Large intestine (tissue), 3 donors: ENCODE measurements around the gene POLR3H. TPM values are rescaled to one million over a fixed set of nuclear protein-coding genes. Genes with fewer than 3 reads are reported as not detected.
A peak's percentile ranks its signal among the peaks of the same experiment; 100 is the strongest.
"Not testable (repeated sequence)": the region's sequence is repeated elsewhere in the genome, so short reads cannot be mapped to it uniquely, and the experiment has no call there.

Experiments
- DNase-seq, 2 donors: peaks; one replicate each; pipeline versions ENCODE4 v3.0.0 to v3.0.0-alpha.2; 2013
- H3K27ac ChIP-seq: one replicate; pipeline ENCODE4 v1.5.1; 2013; ENCODE audit warnings: low read length
- H3K27me3 ChIP-seq: 2 replicates; pipeline ENCODE4 v1.6.1; 2013; ENCODE audit warnings: low read length; ENCODE audit not compliant: control insufficient read depth, insufficient read depth
- H3K36me3 ChIP-seq: 2 replicates; pipeline ENCODE4 v1.6.1; 2013; ENCODE audit warnings: low read length; ENCODE audit not compliant: control insufficient read depth, insufficient read depth
- H3K4me1 ChIP-seq: one replicate; pipeline ENCODE4 v1.6.1; 2013; ENCODE audit warnings: low read length; ENCODE audit not compliant: control insufficient read depth, insufficient read depth
- H3K4me3 ChIP-seq: one replicate; pipeline ENCODE4 v1.5.1; 2013; ENCODE audit warnings: low read length
- H3K9me3 ChIP-seq: one replicate; pipeline ENCODE4 v1.6.1; 2013; ENCODE audit warnings: mild to moderate bottlenecking, low read depth, low read length, moderate library complexity; ENCODE audit not compliant: control insufficient read depth
- WGBS: methylation state at CpG from one replicate; pipeline ENCODE4 v1.1.5; 2013; ENCODE audit warnings: low lambda C conversion rate; ENCODE audit not compliant: insufficient coverage; 5-methylcytosine and 5-hydroxymethylcytosine counted together
- polyA plus RNA-seq: library from polyadenylated mRNA; unstranded; fragments of 120-200 nt; gene quantifications from one replicate; pipeline ENCODE4 v1.2.1, GENCODE V29; 2013

POLR3H gene
- polyA plus RNA-seq, 1 donor = 12.4 TPM

- no peaks in the 10 kb centered on the region for H3K27me3 ChIP-seq
- no CpG with 5 or more reads among the region's 12 CpGs for WGBS
- peaks cover 92% of the 10 kb centered on the region for H3K36me3 ChIP-seq
- no peak for DNase-seq
- no peaks in the 10 kb centered on the region for H3K9me3 ChIP-seq
- H3K4me1 ChIP-seq = no peaks in the 10 kb centered on the region
- H3K27ac ChIP-seq = no peak overlapping the region
- no peak overlapping the region for H3K4me3 ChIP-seq
Measured at GRCh38 chr22:41579297-41579996, 35.2 kb upstream of the POLR3H start.

- no peak overlapping the region for H3K4me3 ChIP-seq
- no peak overlapping the region for H3K27ac ChIP-seq
Measured at GRCh38 chr22:41578818-41579217, 34.5 kb upstream of the POLR3H start.

GRCh38 chr22:41578114-41578513, 33.8 kb upstream of the POLR3H start:
- Histone ChIP-seq H3K27me3 (no peaks in the 10 kb centered on the region), H3K36me3 (peaks cover 79% of the 10 kb centered on the region), H3K9me3 (no peaks in the 10 kb centered on the region), H3K27ac (no peak overlapping the region), H3K4me1 (no peaks in the 10 kb centered on the region), H3K4me3 (no peak overlapping the region)
- WGBS = no CpG with 5 or more reads among the region's 8 CpGs
- no peak for DNase-seq

More at GRCh38 chr22:41578818-41579217, 34.5 kb upstream of the POLR3H start:
- Histone ChIP-seq H3K27me3 (no peaks in the 10 kb centered on the region), H3K36me3 (peaks cover 86% of the 10 kb centered on the region), H3K9me3 (no peaks in the 10 kb centered on the region), H3K4me1 (no peaks in the 10 kb centered on the region)
- DNase-seq = no peak
- no CpG with 5 or more reads among the region's 9 CpGs for WGBS

- Histone ChIP-seq H3K27ac (no peak overlapping the region), H3K36me3 (peaks cover 67% of the 10 kb centered on the region), H3K4me3 (no peak overlapping the region), H3K9me3 (no peaks in the 10 kb centered on the region), H3K27me3 (no peaks in the 10 kb centered on the region), H3K4me1 (no peaks in the 10 kb centered on the region)
- no CpG with 5 or more reads among the region's 9 CpGs for WGBS
- peak in 1 of 2 donors; percentile 35 for DNase-seq
Measured at GRCh38 chr22:41576877-41577276, 32.6 kb upstream of the POLR3H start.

GRCh38 chr22:41575533-41575932, 31.3 kb upstream of the POLR3H start:
- no CpG with 5 or more reads among the region's 15 CpGs for WGBS

GRCh38 chr22:41574847-41575381, 30.6 kb upstream of the POLR3H start:
- peaks cover 4% of the 10 kb centered on the region for H3K4me1 ChIP-seq
- H3K27ac ChIP-seq = no peak overlapping the region
- H3K36me3 ChIP-seq = peaks cover 54% of the 10 kb centered on the region
- no peak for DNase-seq
- no CpG with 5 or more reads among the region's 26 CpGs for WGBS
- H3K9me3 ChIP-seq = no peaks in the 10 kb centered on the region
- no peaks in the 10 kb centered on the region for H3K27me3 ChIP-seq
- H3K4me3 ChIP-seq = no peak overlapping the region

More at GRCh38 chr22:41575533-41575932, 31.3 kb upstream of the POLR3H start:
- Histone ChIP-seq H3K36me3 (peaks cover 60% of the 10 kb centered on the region), H3K4me1 (no peaks in the 10 kb centered on the region), H3K9me3 (no peaks in the 10 kb centered on the region), H3K27ac (no peak overlapping the region), H3K4me3 (no peak overlapping the region), H3K27me3 (no peaks in the 10 kb centered on the region)
- DNase-seq = no peak

GRCh38 chr22:41573677-41574076, 29.4 kb upstream of the POLR3H start:
- WGBS = no CpG with 5 or more reads among the region's 11 CpGs
- H3K36me3 ChIP-seq = peaks cover 41% of the 10 kb centered on the region
- peaks cover 4% of the 10 kb centered on the region for H3K4me1 ChIP-seq
- no peaks in the 10 kb centered on the region for H3K9me3 ChIP-seq
- no peak for DNase-seq
- no peak overlapping the region for H3K27ac ChIP-seq
- H3K27me3 ChIP-seq = no peaks in the 10 kb centered on the region
- no peak overlapping the region for H3K4me3 ChIP-seq

- H3K27ac ChIP-seq, H3K4me3 ChIP-seq, DNase-seq, H3K27me3 ChIP-seq, H3K4me1 ChIP-seq, H3K9me3 ChIP-seq: not testable (repeated sequence)
- WGBS = 80% methylated on average over 1 of the region's 3 CpGs
- H3K36me3 ChIP-seq = peaks cover 28% of the 10 kb centered on the region
Measured at GRCh38 chr22:41572305-41572704, 28.0 kb upstream of the POLR3H start.

GRCh38 chr22:41571786-41572185, 27.5 kb upstream of the POLR3H start:
- Histone ChIP-seq H3K27me3 (no peaks in the 10 kb centered on the region), H3K27ac (no peak overlapping the region), H3K4me3 (no peak overlapping the region), H3K4me1 (peaks cover 4% of the 10 kb centered on the region), H3K36me3 (peaks cover 22% of the 10 kb centered on the region), H3K9me3 (no peaks in the 10 kb centered on the region)
- no peak for DNase-seq
- no CpG with 5 or more reads among the region's 14 CpGs for WGBS

- no CpG with 5 or more reads among the region's 3 CpGs for WGBS
- Histone ChIP-seq H3K9me3 (no peaks in the 10 kb centered on the region), H3K27me3 (no peaks in the 10 kb centered on the region), H3K4me1 (peaks cover 10% of the 10 kb centered on the region), H3K36me3 (peaks cover 7% of the 10 kb centered on the region), H3K27ac (peak overlapping the region; percentile 32), H3K4me3 (no peak overlapping the region)
- peak; percentile 74 to 80 for DNase-seq
Measured at GRCh38 chr22:41570221-41570620, 26.0 kb upstream of the POLR3H start.

GRCh38 chr22:41568811-41569210, 24.5 kb upstream of the POLR3H start:
- Histone ChIP-seq H3K4me3 (no peak overlapping the region), H3K27me3 (no peaks in the 10 kb centered on the region), H3K4me1 (peaks cover 10% of the 10 kb centered on the region), H3K27ac (no peak overlapping the region), H3K9me3 (no peaks in the 10 kb centered on the region), H3K36me3 (no peaks in the 10 kb centered on the region)
- DNase-seq = no peak
- WGBS = no CpG with 5 or more reads among the region's 7 CpGs
